ENCODE results near the gene THPO. TPM values are rescaled to one million over a fixed set of nuclear protein-coding genes. Genes with fewer than 3 reads are reported as not detected.

Gene THPO
- total and polyA plus RNA-seq, 4 donors: 3.9 to 14.4 (median 8.9) TPM

DNA sequence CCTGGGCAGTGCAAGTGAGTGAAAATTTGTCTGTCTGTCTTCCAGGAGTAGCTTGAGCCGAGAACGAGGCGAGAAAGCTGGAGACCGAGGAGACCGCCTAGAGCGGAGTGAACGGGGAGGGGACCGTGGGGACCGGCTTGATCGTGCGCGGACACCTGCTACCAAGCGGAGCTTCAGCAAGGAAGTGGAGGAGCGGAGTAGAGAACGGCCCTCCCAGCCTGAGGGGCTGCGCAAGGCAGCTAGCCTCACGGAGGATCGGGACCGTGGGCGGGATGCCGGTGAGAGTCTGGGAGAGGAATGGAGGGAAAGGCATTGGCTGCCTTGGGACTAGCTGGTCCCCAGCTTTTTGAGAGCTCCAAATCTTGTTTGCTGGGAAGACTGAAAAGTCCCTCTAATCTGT is 50.8 kb downstream of the THPO start (continued):
- no peak for TF ChIP-seq RXRA (IDR thresholded peaks at IDR 0.05)

- Histone ChIP-seq H3K27me3 (ENCODE audit: control insufficient read depth in 4 of 4, insufficient read depth in 4 of 4, low read length in 3 of 4) (no peaks in the 10 kb centered on the region), H3K4me1 (ENCODE audit: control insufficient read depth in 4 of 4, insufficient read depth in 4 of 4, low read length in 3 of 4) (peaks cover 8 to 24% (median 20%) of the 10 kb centered on the region in 4 donors), H3K9ac (ENCODE audit: low read depth in 1 of 2, low read length in 2 of 2) (no peak overlapping the region), H3K27ac (ENCODE audit: low read depth in 1 of 2, low read length in 2 of 2) (no peak overlapping the region), H3K9me3 (ENCODE audit: control insufficient read depth in 4 of 4, low read length in 3 of 4) (no peaks in the 10 kb centered on the region), H3K36me3 (ENCODE audit: control insufficient read depth in 4 of 4, insufficient read depth in 3 of 4, low read depth in 1 of 4, low read length in 3 of 4) (peaks cover 53 to 96% (median 88%) of the 10 kb centered on the region in 4 donors), H3K4me3 (ENCODE audit: low read depth in 1 of 3, low read length in 3 of 3) (no peak overlapping the region)
- DNase-seq (ENCODE audit: low spot score): no peak
- 83% methylated on average over 6 of the region's 6 CpGs for WGBS
- TF ChIP-seq RAD21 (IDR thresholded peaks at IDR 0.05) (no peak), NR2F2 (IDR thresholded peaks at IDR 0.05) (no peak), EGR1 (IDR thresholded peaks at IDR 0.05; ENCODE audit: low read depth in 2 of 2) (no peak), JUND (IDR thresholded peaks at IDR 0.05) (no peak), HNF4G (IDR thresholded peaks at IDR 0.05) (no peak), TAF1 (conservative IDR thresholded peaks at IDR 0.05) (no peak), HNF4A (conservative IDR thresholded peaks at IDR 0.05) (no peak), RXRA (IDR thresholded peaks at IDR 0.05) (no peak), FOXA2 (IDR thresholded peaks at IDR 0.05) (no peak), CTCF (IDR thresholded peaks at IDR 0.05; ENCODE audit: low read depth, low read length, missing input control) (no peak), YY1 (IDR thresholded peaks at IDR 0.05) (no peak)
- TF ChIP-seq, protein P1, sequence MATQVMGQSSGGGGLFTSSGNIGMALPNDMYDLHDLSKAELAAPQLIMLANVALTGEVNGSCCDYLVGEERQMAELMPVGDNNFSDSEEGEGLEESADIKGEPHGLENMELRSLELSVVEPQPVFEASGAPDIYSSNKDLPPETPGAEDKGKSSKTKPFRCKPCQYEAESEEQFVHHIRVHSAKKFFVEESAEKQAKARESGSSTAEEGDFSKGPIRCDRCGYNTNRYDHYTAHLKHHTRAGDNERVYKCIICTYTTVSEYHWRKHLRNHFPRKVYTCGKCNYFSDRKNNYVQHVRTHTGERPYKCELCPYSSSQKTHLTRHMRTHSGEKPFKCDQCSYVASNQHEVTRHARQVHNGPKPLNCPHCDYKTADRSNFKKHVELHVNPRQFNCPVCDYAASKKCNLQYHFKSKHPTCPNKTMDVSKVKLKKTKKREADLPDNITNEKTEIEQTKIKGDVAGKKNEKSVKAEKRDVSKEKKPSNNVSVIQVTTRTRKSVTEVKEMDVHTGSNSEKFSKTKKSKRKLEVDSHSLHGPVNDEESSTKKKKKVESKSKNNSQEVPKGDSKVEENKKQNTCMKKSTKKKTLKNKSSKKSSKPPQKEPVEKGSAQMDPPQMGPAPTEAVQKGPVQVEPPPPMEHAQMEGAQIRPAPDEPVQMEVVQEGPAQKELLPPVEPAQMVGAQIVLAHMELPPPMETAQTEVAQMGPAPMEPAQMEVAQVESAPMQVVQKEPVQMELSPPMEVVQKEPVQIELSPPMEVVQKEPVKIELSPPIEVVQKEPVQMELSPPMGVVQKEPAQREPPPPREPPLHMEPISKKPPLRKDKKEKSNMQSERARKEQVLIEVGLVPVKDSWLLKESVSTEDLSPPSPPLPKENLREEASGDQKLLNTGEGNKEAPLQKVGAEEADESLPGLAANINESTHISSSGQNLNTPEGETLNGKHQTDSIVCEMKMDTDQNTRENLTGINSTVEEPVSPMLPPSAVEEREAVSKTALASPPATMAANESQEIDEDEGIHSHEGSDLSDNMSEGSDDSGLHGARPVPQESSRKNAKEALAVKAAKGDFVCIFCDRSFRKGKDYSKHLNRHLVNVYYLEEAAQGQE (IDR thresholded peaks at IDR 0.05): no peak
- TF ChIP-seq, protein P2, sequence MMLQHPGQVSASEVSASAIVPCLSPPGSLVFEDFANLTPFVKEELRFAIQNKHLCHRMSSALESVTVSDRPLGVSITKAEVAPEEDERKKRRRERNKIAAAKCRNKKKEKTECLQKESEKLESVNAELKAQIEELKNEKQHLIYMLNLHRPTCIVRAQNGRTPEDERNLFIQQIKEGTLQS (IDR thresholded peaks at IDR 0.05): no peak
- TF ChIP-seq, protein P3, sequence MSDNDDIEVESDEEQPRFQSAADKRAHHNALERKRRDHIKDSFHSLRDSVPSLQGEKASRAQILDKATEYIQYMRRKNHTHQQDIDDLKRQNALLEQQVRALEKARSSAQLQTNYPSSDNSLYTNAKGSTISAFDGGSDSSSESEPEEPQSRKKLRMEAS (IDR thresholded peaks at IDR 0.05): no peak
These were observed 52.2 kb downstream of the THPO start for GRCh38 chr3:184325715-184326369.

- Histone ChIP-seq H3K9me3 (ENCODE audit: control insufficient read depth in 4 of 4, low read length in 3 of 4) (no peaks in the 10 kb centered on the region), H3K36me3 (ENCODE audit: control insufficient read depth in 4 of 4, insufficient read depth in 3 of 4, low read depth in 1 of 4, low read length in 3 of 4) (peaks cover 57 to 98% (median 90%) of the 10 kb centered on the region in 4 donors), H3K27ac (ENCODE audit: low read depth in 1 of 2, low read length in 2 of 2) (no peak overlapping the region), H3K4me1 (ENCODE audit: control insufficient read depth in 4 of 4, insufficient read depth in 4 of 4, low read length in 3 of 4) (peaks cover 11 to 30% (median 26%) of the 10 kb centered on the region in 4 donors), H3K4me3 (ENCODE audit: low read depth in 1 of 3, low read length in 3 of 3) (no peak overlapping the region), H3K27me3 (ENCODE audit: control insufficient read depth in 4 of 4, insufficient read depth in 4 of 4, low read length in 3 of 4) (no peaks in the 10 kb centered on the region), H3K9ac (ENCODE audit: low read depth in 1 of 2, low read length in 2 of 2) (no peak overlapping the region)
- DNase-seq (ENCODE audit: low spot score): no peak
- WGBS: 92% methylated on average over 13 of the region's 13 CpGs
- no peak for TF ChIP-seq HNF4A (conservative IDR thresholded peaks at IDR 0.05)
- TF ChIP-seq HNF4G (IDR thresholded peaks at IDR 0.05): no peak
These were observed 52.7 kb downstream of the THPO start for GRCh38 chr3:184325269-184325668.

Measured in liver (tissue), 9 donors.